OCI-LY3 (cell line): ENCODE results near the gene AVEN.

ENCODE experiments used
- EZH2phosphoT487 ChIP-seq: fragments of 200-600 bp; shearing (Covaris generic); IDR thresholded peaks from 2 replicates; pipeline ENCODE4 v1.6.1; 2018; ENCODE audit warnings: antibody characterized with exemption, mixed run types, low read depth
- TF ChIP-seq, protein P1 (sequence below): fragments of 200-600, 300-600 bp; sonication (generic); IDR thresholded peaks from 2 replicates; pipeline ENCODE4 v1.5.1; 2014; ENCODE audit warnings: antibody characterized with exemption, low read length, low read depth

DNA sequence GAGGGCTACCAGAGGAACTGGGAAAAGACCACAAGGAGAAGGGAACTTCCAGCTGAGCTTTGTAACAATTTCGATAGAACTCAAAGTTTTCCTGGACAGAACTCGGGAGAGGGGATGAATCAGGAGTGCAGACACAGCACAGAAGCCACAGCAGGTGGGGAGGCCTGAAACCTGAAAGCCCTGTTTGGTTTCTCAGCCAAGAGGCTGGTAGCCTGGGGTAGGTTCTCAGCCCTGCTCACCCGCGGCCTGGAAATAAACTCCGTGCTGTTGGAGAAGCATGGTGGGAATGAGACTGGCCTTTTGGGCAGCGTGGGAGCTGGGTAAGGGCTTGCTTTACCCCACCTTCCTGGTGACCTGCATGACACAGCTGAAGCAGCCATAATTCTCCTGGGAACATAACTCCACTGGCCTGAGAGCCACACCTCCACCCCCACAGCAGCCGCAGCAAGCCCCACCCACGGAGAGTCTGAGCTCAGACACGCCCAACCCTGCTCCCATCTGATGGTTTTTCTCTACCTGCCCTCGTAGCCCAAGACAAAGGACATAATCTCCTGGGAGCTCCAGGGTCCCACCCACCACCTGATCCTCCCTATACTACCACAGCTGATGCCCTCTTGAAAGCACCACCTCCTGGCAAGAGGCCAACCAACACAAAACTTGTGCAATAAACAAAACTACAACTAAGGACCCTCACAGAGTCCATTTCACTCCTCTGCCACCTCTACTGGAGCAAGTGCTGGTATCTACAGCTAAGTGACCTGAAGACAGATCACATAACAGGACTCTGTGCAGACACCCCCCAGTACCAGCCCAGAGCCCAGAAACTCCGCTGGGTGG is 123.2 kb downstream of the AVEN start:
- TF ChIP-seq, protein P1, sequence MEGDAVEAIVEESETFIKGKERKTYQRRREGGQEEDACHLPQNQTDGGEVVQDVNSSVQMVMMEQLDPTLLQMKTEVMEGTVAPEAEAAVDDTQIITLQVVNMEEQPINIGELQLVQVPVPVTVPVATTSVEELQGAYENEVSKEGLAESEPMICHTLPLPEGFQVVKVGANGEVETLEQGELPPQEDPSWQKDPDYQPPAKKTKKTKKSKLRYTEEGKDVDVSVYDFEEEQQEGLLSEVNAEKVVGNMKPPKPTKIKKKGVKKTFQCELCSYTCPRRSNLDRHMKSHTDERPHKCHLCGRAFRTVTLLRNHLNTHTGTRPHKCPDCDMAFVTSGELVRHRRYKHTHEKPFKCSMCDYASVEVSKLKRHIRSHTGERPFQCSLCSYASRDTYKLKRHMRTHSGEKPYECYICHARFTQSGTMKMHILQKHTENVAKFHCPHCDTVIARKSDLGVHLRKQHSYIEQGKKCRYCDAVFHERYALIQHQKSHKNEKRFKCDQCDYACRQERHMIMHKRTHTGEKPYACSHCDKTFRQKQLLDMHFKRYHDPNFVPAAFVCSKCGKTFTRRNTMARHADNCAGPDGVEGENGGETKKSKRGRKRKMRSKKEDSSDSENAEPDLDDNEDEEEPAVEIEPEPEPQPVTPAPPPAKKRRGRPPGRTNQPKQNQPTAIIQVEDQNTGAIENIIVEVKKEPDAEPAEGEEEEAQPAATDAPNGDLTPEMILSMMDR = no peak
- no peak for TF ChIP-seq EZH2phosphoT487
